OCI-LY1 (cell line): ENCODE results near the gene TNFRSF11A.

ENCODE experiments used
- H2AFZ ChIP-seq: fragments of 200-600 bp; sonication (generic), shearing (Covaris generic); 2 replicates; pipeline ENCODE4 v1.6.0; 2014; ENCODE audit warnings: antibody characterized with exemption, mild to moderate bottlenecking, low read length
- H3F3A ChIP-seq: fragments of 200-600 bp; sonication (generic), shearing (Covaris generic); 2 replicates; pipeline ENCODE4 v1.6.0; 2014; ENCODE audit warnings: mild to moderate bottlenecking, antibody characterized with exemption, low read length, moderate library complexity; ENCODE audit not compliant: insufficient read depth
- H3K27ac ChIP-seq: fragments of 200-600 bp; sonication (generic); 2 replicates; pipeline ENCODE4 v1.5.1; 2014; ENCODE audit warnings: low read length, mixed run types, mild to moderate bottlenecking, low read depth; ENCODE audit not compliant: poor library complexity, severe bottlenecking
- H3K27me3 ChIP-seq: fragments of 200-600 bp; sonication (generic); 2 replicates; pipeline ENCODE4 v1.6.0; 2014; ENCODE audit warnings: antibody characterized with exemption, mild to moderate bottlenecking, low read length, moderate library complexity; ENCODE audit not compliant: insufficient read depth
- H3K36me3 ChIP-seq: fragments of 200-600 bp; sonication (generic); 2 replicates; pipeline ENCODE4 v1.6.1; 2014; ENCODE audit warnings: mild to moderate bottlenecking, antibody characterized with exemption, low read length, moderate library complexity, mixed read lengths; ENCODE audit not compliant: insufficient read depth
- H3K4me1 ChIP-seq: fragments of 200-600 bp; sonication (generic); 2 replicates; pipeline ENCODE4 v1.5.1; 2014; ENCODE audit warnings: mild to moderate bottlenecking, low read length, moderate library complexity; ENCODE audit not compliant: insufficient read depth, severe bottlenecking
- H3K4me2 ChIP-seq: fragments of 200-600 bp; sonication (generic), shearing (Covaris generic); 2 replicates; pipeline ENCODE4 v1.6.1; 2014; ENCODE audit warnings: low read length
- H3K4me3 ChIP-seq: fragments of 200-600 bp; sonication (generic); 2 replicates; pipeline ENCODE4 v1.5.1; 2014; ENCODE audit warnings: low read length, low read depth, mild to moderate bottlenecking, mixed read lengths; ENCODE audit not compliant: poor library complexity, severe bottlenecking
- H3K79me2 ChIP-seq: fragments of 200-600 bp; shearing (Covaris generic); 2 replicates; pipeline ENCODE4 v1.6.1; 2016; ENCODE audit warnings: mixed run types, low read length, mixed read lengths; ENCODE audit not compliant: insufficient read depth
- H3K9ac ChIP-seq: fragments of 200-600 bp; sonication (generic), shearing (Covaris generic); 2 replicates; pipeline ENCODE4 v1.6.1; 2014; ENCODE audit warnings: mild to moderate bottlenecking, low read length, mixed read lengths
- H3K9me2 ChIP-seq: fragments of 200-600 bp; sonication (generic), shearing (Covaris generic); 2 replicates; pipeline ENCODE4 v1.6.1; 2014; ENCODE audit warnings: low read depth, mild to moderate bottlenecking, low read length, mixed read lengths
- H3K9me3 ChIP-seq: fragments of 200-600 bp; shearing (Covaris generic); 2 replicates; pipeline ENCODE4 v1.6.1; 2014; ENCODE audit warnings: low read length, mixed read lengths
- H4K20me1 ChIP-seq: fragments of 200-600 bp; sonication (generic), shearing (Covaris generic); 2 replicates; pipeline ENCODE4 v1.6.0; 2016; ENCODE audit warnings: mild to moderate bottlenecking, low read length; ENCODE audit not compliant: insufficient read depth
- EZH2 ChIP-seq: fragments of 200-600 bp; sonication (generic), shearing (Covaris generic); IDR thresholded peaks from 2 replicates; pipeline ENCODE4 v1.8.0; 2017; ENCODE audit warnings: borderline replicate concordance, mixed run types, mild to moderate bottlenecking, antibody characterized with exemption, low read length, moderate library complexity, mixed read lengths
- TF ChIP-seq, protein P1 (sequence below): fragments of 200-600 bp; sonication (generic), shearing (Covaris generic); IDR thresholded peaks from 2 replicates; pipeline ENCODE4 v1.5.1; 2017; ENCODE audit warnings: mild to moderate bottlenecking, antibody characterized with exemption, low read length, moderate library complexity, mixed read lengths

Gene TNFRSF11A

DNA sequence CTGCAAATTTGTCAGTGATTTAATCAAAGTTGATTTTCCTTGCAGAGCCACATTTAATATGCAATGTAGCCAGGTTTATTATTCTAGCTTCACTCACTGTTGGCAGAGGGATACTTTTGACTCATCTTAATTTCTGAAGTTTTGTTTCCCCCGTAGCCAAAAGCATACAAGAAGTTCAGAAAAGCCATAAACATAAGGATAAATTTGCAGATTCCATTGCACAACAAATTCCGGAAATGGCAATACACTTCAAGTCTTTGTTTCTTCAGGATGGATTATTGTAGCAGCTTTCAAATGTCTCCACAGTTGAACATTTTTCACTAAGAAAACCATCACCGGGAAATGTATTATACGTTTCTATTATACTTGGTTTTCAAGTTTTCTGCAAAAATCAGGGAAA is 109.7 kb downstream of the TNFRSF11A start:
- H3K36me3 ChIP-seq, result no peaks in the 10 kb centered on the region
- no peaks in the 10 kb centered on the region for H3K27me3 ChIP-seq
- H3K27ac ChIP-seq, result no peak overlapping the region
- H3K9me2 ChIP-seq, result no peaks in the 10 kb centered on the region
- no peaks in the 10 kb centered on the region for H4K20me1 ChIP-seq
- H3K79me2 ChIP-seq, result no peaks in the 10 kb centered on the region
- H3K4me3 ChIP-seq, result no peak overlapping the region
- no peak overlapping the region for H3K4me2 ChIP-seq
- no peak overlapping the region for H2AFZ ChIP-seq
- no peaks in the 10 kb centered on the region for H3F3A ChIP-seq
- H3K9ac ChIP-seq, result no peak overlapping the region
- no peaks in the 10 kb centered on the region; the same call in 1 of the 2 replicates for H3K9me3 ChIP-seq
- TF ChIP-seq, protein P1, sequence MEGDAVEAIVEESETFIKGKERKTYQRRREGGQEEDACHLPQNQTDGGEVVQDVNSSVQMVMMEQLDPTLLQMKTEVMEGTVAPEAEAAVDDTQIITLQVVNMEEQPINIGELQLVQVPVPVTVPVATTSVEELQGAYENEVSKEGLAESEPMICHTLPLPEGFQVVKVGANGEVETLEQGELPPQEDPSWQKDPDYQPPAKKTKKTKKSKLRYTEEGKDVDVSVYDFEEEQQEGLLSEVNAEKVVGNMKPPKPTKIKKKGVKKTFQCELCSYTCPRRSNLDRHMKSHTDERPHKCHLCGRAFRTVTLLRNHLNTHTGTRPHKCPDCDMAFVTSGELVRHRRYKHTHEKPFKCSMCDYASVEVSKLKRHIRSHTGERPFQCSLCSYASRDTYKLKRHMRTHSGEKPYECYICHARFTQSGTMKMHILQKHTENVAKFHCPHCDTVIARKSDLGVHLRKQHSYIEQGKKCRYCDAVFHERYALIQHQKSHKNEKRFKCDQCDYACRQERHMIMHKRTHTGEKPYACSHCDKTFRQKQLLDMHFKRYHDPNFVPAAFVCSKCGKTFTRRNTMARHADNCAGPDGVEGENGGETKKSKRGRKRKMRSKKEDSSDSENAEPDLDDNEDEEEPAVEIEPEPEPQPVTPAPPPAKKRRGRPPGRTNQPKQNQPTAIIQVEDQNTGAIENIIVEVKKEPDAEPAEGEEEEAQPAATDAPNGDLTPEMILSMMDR, result no peak
- no peak for TF ChIP-seq EZH2
- H3K4me1 ChIP-seq, result no peaks in the 10 kb centered on the region

DNA sequence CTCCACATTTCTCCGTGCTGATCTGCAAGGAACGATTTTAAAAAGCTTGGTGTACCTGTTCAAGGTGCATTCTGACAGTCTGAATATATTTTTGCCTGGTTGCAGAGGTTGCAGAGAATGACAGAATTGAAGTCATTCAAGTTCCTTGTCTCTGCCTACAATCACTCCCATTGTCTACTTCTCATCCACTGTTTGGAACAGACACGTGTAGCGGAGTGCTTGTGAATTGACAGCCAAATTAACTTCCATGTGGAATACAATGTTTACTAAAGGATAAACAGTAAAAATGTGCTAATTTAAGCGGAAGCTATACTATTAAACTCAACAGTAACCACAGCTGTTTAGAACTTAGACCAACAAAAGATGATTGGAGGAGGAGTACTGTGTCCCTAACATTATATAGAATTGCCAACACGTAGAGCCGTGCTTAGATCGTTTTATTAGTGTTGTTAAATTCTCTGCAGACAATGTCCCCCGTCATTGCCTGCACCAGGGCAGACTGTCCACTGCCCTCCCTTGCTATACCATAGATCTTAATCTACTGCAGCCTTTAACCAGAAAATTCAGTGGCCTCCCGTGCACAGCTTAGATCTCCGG is 110.4 kb downstream of the TNFRSF11A start:
- TF ChIP-seq EZH2, result no peak
- TF ChIP-seq, protein P1, result no peak
- no peaks in the 10 kb centered on the region for H4K20me1 ChIP-seq
- H3K36me3 ChIP-seq, result no peaks in the 10 kb centered on the region

DNA sequence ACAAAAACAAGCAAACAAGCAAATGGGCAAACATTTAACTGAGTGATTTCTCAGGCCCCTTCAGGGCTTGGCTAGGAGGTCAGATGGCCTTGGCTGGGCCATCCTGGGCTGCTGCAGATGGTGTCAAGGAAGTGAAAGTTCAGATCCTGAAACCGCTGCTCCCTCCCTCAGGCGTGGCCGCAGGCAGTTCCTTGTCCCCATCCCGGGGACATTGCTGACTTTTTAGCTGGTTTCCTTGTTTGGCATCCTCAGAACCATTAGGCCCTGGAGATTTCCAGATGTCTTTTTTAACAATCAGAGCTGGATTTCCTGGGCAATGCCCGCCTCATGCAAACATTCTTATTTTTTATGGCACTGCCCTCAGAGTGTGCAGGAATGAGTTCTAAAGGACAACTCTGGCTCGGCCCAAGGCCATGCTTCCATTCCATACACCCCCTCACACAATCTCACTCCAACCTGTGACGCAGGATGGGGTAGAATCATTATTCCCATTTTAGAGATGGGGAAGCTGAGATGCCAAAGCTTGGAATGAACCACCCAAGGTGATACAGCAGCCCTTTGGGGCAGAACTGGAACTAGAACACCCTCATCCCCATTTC is 111.6 kb downstream of the TNFRSF11A start:
- no peaks in the 10 kb centered on the region for H3K9me2 ChIP-seq
- H2AFZ ChIP-seq, result no peak overlapping the region
- H3K79me2 ChIP-seq, result no peaks in the 10 kb centered on the region
- no peak overlapping the region for H3K4me3 ChIP-seq
- H3K9ac ChIP-seq, result no peak overlapping the region
- H3K36me3 ChIP-seq, result no peaks in the 10 kb centered on the region
- no peak overlapping the region for H3K4me2 ChIP-seq
- TF ChIP-seq EZH2, result no peak
- TF ChIP-seq, protein P1, result no peak
- no peak overlapping the region for H3K27ac ChIP-seq
- H3F3A ChIP-seq, result no peaks in the 10 kb centered on the region
- no peaks in the 10 kb centered on the region for H4K20me1 ChIP-seq
- no peaks in the 10 kb centered on the region for H3K27me3 ChIP-seq
- H3K9me3 ChIP-seq, result no peaks in the 10 kb centered on the region
- H3K4me1 ChIP-seq, result no peaks in the 10 kb centered on the region

More for the DNA sequence above, 110.4 kb downstream of the TNFRSF11A start:
- H3K9ac ChIP-seq, result no peak overlapping the region
- H3K4me2 ChIP-seq, result no peak overlapping the region
- H3K27ac ChIP-seq, result no peak overlapping the region
- no peak overlapping the region for H2AFZ ChIP-seq
- no peaks in the 10 kb centered on the region for H3K79me2 ChIP-seq
- no peaks in the 10 kb centered on the region for H3K4me1 ChIP-seq
- no peaks in the 10 kb centered on the region for H3F3A ChIP-seq
- no peaks in the 10 kb centered on the region for H3K27me3 ChIP-seq
- no peaks in the 10 kb centered on the region for H3K9me2 ChIP-seq
- no peak overlapping the region for H3K4me3 ChIP-seq
- no peaks in the 10 kb centered on the region for H3K9me3 ChIP-seq
